GM19395 (cell line): ENCODE results near the gene NDOR1.

Source experiments
- ATAC-seq: cut with Tn5 transposase; IDR thresholded peaks from one replicate; pipeline ENCODE4 v1.9.1; 2021; ENCODE audit warnings: mild to moderate bottlenecking, moderate library complexity; ENCODE audit not compliant: unreplicated experiment

Gene NDOR1

GRCh38 chr9:137205126-137206069, at the start of gene NDOR1, which contains the start of gene TMEM203:
Gene NDOR1, plus strand, starts transcription at chr9:137205700. Its CDS starts 78 bp downstream, at chr9:137205778.
Gene TMEM203, minus strand, starts transcription at chr9:137205648. Its CDS starts 234 bp downstream, at chr9:137205414.
- peak; percentile 52 for ATAC-seq

GRCh38 chr9:137156567-137157375, 48.7 kb upstream of the NDOR1 start:
- ATAC-seq: no peak

- ATAC-seq: no peak
Observed at GRCh38 chr9:137157618-137158415, 47.7 kb upstream of the NDOR1 start.

- no peak for ATAC-seq
Observed at GRCh38 chr9:137158625-137159024, 46.9 kb upstream of the NDOR1 start.

GRCh38 chr9:137159105-137160053, 46.1 kb upstream of the NDOR1 start:
- no peak for ATAC-seq

- no peak for ATAC-seq
Observed at GRCh38 chr9:137160054-137160425, 45.5 kb upstream of the NDOR1 start.

GRCh38 chr9:137160716-137161557, 44.6 kb upstream of the NDOR1 start:
- no peak for ATAC-seq

GRCh38 chr9:137161558-137162486, 43.7 kb upstream of the NDOR1 start:
- no peak for ATAC-seq

GRCh38 chr9:137162505-137163364, 42.8 kb upstream of the NDOR1 start:
- no peak for ATAC-seq

GRCh38 chr9:137163365-137163715, 42.2 kb upstream of the NDOR1 start:
- no peak for ATAC-seq

- no peak for ATAC-seq
Observed at GRCh38 chr9:137163805-137164204, 41.7 kb upstream of the NDOR1 start.

- no peak for ATAC-seq
Observed at GRCh38 chr9:137164370-137165249, 40.9 kb upstream of the NDOR1 start.

- no peak for ATAC-seq
Observed at GRCh38 chr9:137165250-137165836, 40.2 kb upstream of the NDOR1 start.

GRCh38 chr9:137166380-137167229, 38.9 kb upstream of the NDOR1 start:
- ATAC-seq: no peak
